Spleen (tissue), 11 donors: ENCODE results near the gene GLRA2. TPM values are rescaled to one million over a fixed set of nuclear protein-coding genes. Genes with fewer than 3 reads are reported as not detected.

Experiments used
- DNase-seq: peaks from one replicate; pipeline ENCODE4 v3.0.0-alpha.2; 2020
- H3K27ac ChIP-seq, 8 donors: fragments of 200-600 bp; sonication (generic) in 7 of 8; 1 replicate in 4 of 8; 2 replicates in 4 of 8; pipeline versions ENCODE4 v1.5.0 to v1.8.0; 2016 to 2021; ENCODE audit warnings: inconsistent platforms in 4 of 8, mild to moderate bottlenecking in 4 of 8, moderate library complexity in 1 of 8
- H3K27me3 ChIP-seq, 7 donors: fragments of 200-600 bp; sonication (generic) in 6 of 7; replicated peaks in 1 of 7; 1 replicate in 4 of 7; 2 replicates in 3 of 7; pipeline versions ENCODE4 v1.5.0 to v1.8.0; 2016 to 2021; ENCODE audit warnings: inconsistent platforms in 3 of 7, mild to moderate bottlenecking in 1 of 7
- H3K36me3 ChIP-seq, 6 donors: fragments of 200-600 bp; sonication (generic) in 5 of 6; 1 replicate in 4 of 6; 2 replicates in 2 of 6; pipeline versions ENCODE4 v1.5.0 to v1.8.0; 2016 to 2021; ENCODE audit warnings: inconsistent platforms in 2 of 6
- H3K4me1 ChIP-seq, 6 donors: fragments of 200-600 bp; sonication (generic) in 5 of 6; 1 replicate in 3 of 6; 2 replicates in 3 of 6; pipeline versions ENCODE4 v1.5.0 to v1.8.0; 2016 to 2021; ENCODE audit warnings: inconsistent platforms in 3 of 6
- H3K4me3 ChIP-seq, 8 donors: fragments of 200-600 bp; sonication (generic) in 7 of 8; 1 replicate in 4 of 8; 2 replicates in 4 of 8; pipeline versions ENCODE4 v1.5.0 to v1.8.0; 2016 to 2021; ENCODE audit warnings: inconsistent platforms in 4 of 8, mild to moderate bottlenecking in 4 of 8, moderate library complexity in 2 of 8
- H3K9me3 ChIP-seq, 8 donors: fragments of 200-600 bp; sonication (generic) in 7 of 8; 1 replicate in 4 of 8; 2 replicates in 4 of 8; pipeline versions ENCODE4 v1.5.0 to v1.8.0; 2016 to 2021; ENCODE audit warnings: inconsistent platforms in 4 of 8
- CTCF ChIP-seq, 11 experiments: fragments of 200-600 bp in 7 of 11; fragments of 450-650 bp in 4 of 11; sonication (generic) in 4 of 11; IDR thresholded peaks in 8 of 11; conservative IDR thresholded peaks in 3 of 11; 1 replicate in 7 of 11; 2 replicates in 4 of 11; pipeline versions ENCODE4 v1.4.0 to v1.8.0; 2016 to 2021; ENCODE audit warnings: antibody characterized with exemption in 11 of 11, inconsistent platforms in 4 of 11, mild to moderate bottlenecking in 1 of 11
- POLR2A ChIP-seq, 3 donors: fragments of 450-650 bp; IDR thresholded peaks; one replicate each; pipeline ENCODE4 v1.5.1; 2017; ENCODE audit warnings: antibody characterized with exemption in 3 of 3, mild to moderate bottlenecking in 1 of 3
- POLR2AphosphoS5 ChIP-seq, 3 donors: sonication (generic); formaldehyde crosslinking; IDR thresholded peaks; one replicate each; pipeline ENCODE4 v1.5.1; 2017; ENCODE audit warnings: antibody characterized with exemption in 3 of 3
- WGBS, 5 donors: extraction: QIAGEN DNeasy Blood & Tissue Kit in 3 of 5; methylation state at CpG; one replicate each; pipeline versions ENCODE4 v1.1.5 to v1.1.7; 2013 to 2018; 5-methylcytosine and 5-hydroxymethylcytosine counted together
- intact Hi-C: fragments of 100-400 bp; cut with DNase I; formaldehyde crosslinking; loops from one replicate; pipeline ENCODE4 v1.15.0; 2023; ENCODE audit warnings: low total_unique reads
- polyA plus RNA-seq, 3 donors: library from polyadenylated mRNA; stranded (reverse); fragments of 200-250 nt; gene quantifications; one replicate each; pipeline ENCODE4 v1.2.1, GENCODE V29; 2013
- total RNA-seq, 7 donors: library from RNA; depleted of rRNA in 3 of 7; stranded (reverse); fragments of >200 nt in 3 of 7; fragmentation: NEBNext Ultra II Directional in 4 of 7; extraction: Animal tissue kit (Norgen Biotek cat#: 25700) in 4 of 7; gene quantifications; one replicate each; pipeline versions ENCODE4 v1.1.0 to v1.2.1, GENCODE V29; 2016 to 2021
- donor health status: healthy with polysubstance abuse.
- donor health status: DM: no; HTN: no; CAD: no; lungs with moderate emphysema.
- donor health status: DM: no; HTN: no; CAD: no.
- donor health status: Bipolar disorder and iron deficiency.
- donor health status: healthy.
- donor health status: DM: no; HTN: no; CAD: no.
- donor health status: DM: yes; HTN: yes; CAD: no.

GLRA2 gene
- total and polyA plus RNA-seq, 10 donors, result not detected

GRCh38 chrX:14616301-14616700, 87.0 kb downstream of the GLRA2 start:
- H3K9me3 ChIP-seq, result peaks cover 0 to 7% (median 0%) of the 10 kb centered on the region in 8 donors
- WGBS, 5 donors, result 55 to 74% (median 61%) methylated on average over 4 of the region's 4 CpGs
- no peak overlapping the region for H3K27ac ChIP-seq
- no peak for DNase-seq
- intact Hi-C loops, result no loop called here
- H3K36me3 ChIP-seq, result no peaks in the 10 kb centered on the region
- no peak for TF ChIP-seq POLR2A (IDR thresholded peaks at IDR 0.05)
- TF ChIP-seq POLR2AphosphoS5 (IDR thresholded peaks at IDR 0.05), result no peak
- no peak for TF ChIP-seq CTCF (IDR thresholded peaks at IDR 0.05 in 8 of 11, conservative IDR thresholded peaks at IDR 0.05 in 3 of 11)
- H3K4me1 ChIP-seq, result no peaks in the 10 kb centered on the region
- H3K4me3 ChIP-seq, result no peak overlapping the region
- H3K27me3 ChIP-seq, result no peaks in the 10 kb centered on the region

GRCh38 chrX:14616836-14617235, 87.5 kb downstream of the GLRA2 start:
- Histone ChIP-seq H3K27me3 (no peaks in the 10 kb centered on the region), H3K4me3 (no peak overlapping the region), H3K9me3 (peaks cover 0 to 7% (median 0%) of the 10 kb centered on the region in 8 donors), H3K4me1 (no peaks in the 10 kb centered on the region), H3K36me3 (no peaks in the 10 kb centered on the region), H3K27ac (no peak overlapping the region)
- TF ChIP-seq POLR2A (IDR thresholded peaks at IDR 0.05) (no peak), POLR2AphosphoS5 (IDR thresholded peaks at IDR 0.05) (no peak), CTCF (IDR thresholded peaks at IDR 0.05 in 8 of 11, conservative IDR thresholded peaks at IDR 0.05 in 3 of 11) (no peak)
- intact Hi-C loops, result no loop called here
- 50 to 73% (median 52%) methylated on average over 4 of the region's 4 CpGs for WGBS, 5 donors
- DNase-seq, result no peak

- no peak overlapping the region for H3K27ac ChIP-seq
- H3K4me1 ChIP-seq, result no peaks in the 10 kb centered on the region
- 39 to 73% (median 50%) methylated on average over 5 of the region's 5 CpGs for WGBS, 5 donors
- H3K36me3 ChIP-seq, result no peaks in the 10 kb centered on the region
- H3K9me3 ChIP-seq, result peaks cover 0 to 14% (median 0%) of the 10 kb centered on the region in 8 donors
- intact Hi-C loops, result no loop called here
- H3K27me3 ChIP-seq, result no peaks in the 10 kb centered on the region
- DNase-seq, result no peak
- TF ChIP-seq POLR2A (IDR thresholded peaks at IDR 0.05) (no peak), CTCF (IDR thresholded peaks at IDR 0.05 in 8 of 11, conservative IDR thresholded peaks at IDR 0.05 in 3 of 11) (no peak), POLR2AphosphoS5 (IDR thresholded peaks at IDR 0.05) (no peak)
- no peak overlapping the region for H3K4me3 ChIP-seq
Measured at GRCh38 chrX:14618177-14618965, 89.0 kb downstream of the GLRA2 start.

GRCh38 chrX:14630733-14631132, 101.4 kb downstream of the GLRA2 start:
- H3K4me3 ChIP-seq, result no peak overlapping the region
- H3K4me1 ChIP-seq, result no peaks in the 10 kb centered on the region
- no peaks in the 10 kb centered on the region for H3K36me3 ChIP-seq
- no peaks in the 10 kb centered on the region for H3K9me3 ChIP-seq
- intact Hi-C loops, result no loop called here
- no peak for TF ChIP-seq POLR2AphosphoS5 (IDR thresholded peaks at IDR 0.05)
- no peak for TF ChIP-seq POLR2A (IDR thresholded peaks at IDR 0.05)
- TF ChIP-seq CTCF (IDR thresholded peaks at IDR 0.05 in 8 of 11, conservative IDR thresholded peaks at IDR 0.05 in 3 of 11), result no peak
- H3K27me3 ChIP-seq, result peaks cover 0 to 3% (median 0%) of the 10 kb centered on the region in 7 donors
- H3K27ac ChIP-seq, result no peak overlapping the region
- DNase-seq, result no peak
- WGBS, 5 donors, result 35 to 84% (median 54%) methylated on average over 3 of the region's 3 CpGs
